Breast epithelium (tissue), 3 donors: ENCODE measurements around the gene HTR1E.

Experiments
- POLR2A ChIP-seq: fragments of 450-650 bp; IDR thresholded peaks from one replicate; pipeline ENCODE4 v1.6.1; 2016; ENCODE audit warnings: antibody characterized with exemption, mild to moderate bottlenecking, moderate library complexity
- TF ChIP-seq, protein P1 (sequence below), 3 donors: fragments of 450-650 bp; IDR thresholded peaks; one replicate each; pipeline ENCODE4 v1.5.1; 2016 to 2017; ENCODE audit warnings: antibody characterized with exemption in 3 of 3, mild to moderate bottlenecking in 3 of 3, moderate library complexity in 3 of 3

- TF ChIP-seq, protein P1, sequence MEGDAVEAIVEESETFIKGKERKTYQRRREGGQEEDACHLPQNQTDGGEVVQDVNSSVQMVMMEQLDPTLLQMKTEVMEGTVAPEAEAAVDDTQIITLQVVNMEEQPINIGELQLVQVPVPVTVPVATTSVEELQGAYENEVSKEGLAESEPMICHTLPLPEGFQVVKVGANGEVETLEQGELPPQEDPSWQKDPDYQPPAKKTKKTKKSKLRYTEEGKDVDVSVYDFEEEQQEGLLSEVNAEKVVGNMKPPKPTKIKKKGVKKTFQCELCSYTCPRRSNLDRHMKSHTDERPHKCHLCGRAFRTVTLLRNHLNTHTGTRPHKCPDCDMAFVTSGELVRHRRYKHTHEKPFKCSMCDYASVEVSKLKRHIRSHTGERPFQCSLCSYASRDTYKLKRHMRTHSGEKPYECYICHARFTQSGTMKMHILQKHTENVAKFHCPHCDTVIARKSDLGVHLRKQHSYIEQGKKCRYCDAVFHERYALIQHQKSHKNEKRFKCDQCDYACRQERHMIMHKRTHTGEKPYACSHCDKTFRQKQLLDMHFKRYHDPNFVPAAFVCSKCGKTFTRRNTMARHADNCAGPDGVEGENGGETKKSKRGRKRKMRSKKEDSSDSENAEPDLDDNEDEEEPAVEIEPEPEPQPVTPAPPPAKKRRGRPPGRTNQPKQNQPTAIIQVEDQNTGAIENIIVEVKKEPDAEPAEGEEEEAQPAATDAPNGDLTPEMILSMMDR (IDR thresholded peaks at IDR 0.05): no peak
- TF ChIP-seq POLR2A: no peak
Observed at GRCh38 chr6:87053312-87053711, 116.0 kb downstream of the HTR1E start.
